ENCODE data around the gene ZNF580.

DNA sequence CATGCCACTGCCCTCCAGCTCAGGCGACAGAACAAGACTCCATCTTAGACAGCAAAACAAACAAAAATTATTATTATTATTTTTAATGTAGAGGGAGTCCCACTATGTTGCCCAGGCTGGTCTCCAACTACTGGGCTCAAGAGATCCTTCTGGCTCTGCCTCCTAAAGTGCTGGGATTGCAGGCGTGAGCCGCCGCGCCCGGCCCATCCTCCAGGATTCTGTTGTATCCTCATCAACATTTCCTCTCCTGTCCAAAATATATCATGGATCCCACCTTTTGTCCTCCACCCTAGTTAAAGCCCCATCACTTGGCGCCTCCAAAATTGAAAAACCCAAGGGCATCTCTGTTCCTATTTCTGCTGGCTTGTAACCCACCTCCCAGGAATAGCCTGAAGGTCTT lies 17.7 kb upstream of the ZNF580 start:
- TF ChIP-seq, protein P1, sequence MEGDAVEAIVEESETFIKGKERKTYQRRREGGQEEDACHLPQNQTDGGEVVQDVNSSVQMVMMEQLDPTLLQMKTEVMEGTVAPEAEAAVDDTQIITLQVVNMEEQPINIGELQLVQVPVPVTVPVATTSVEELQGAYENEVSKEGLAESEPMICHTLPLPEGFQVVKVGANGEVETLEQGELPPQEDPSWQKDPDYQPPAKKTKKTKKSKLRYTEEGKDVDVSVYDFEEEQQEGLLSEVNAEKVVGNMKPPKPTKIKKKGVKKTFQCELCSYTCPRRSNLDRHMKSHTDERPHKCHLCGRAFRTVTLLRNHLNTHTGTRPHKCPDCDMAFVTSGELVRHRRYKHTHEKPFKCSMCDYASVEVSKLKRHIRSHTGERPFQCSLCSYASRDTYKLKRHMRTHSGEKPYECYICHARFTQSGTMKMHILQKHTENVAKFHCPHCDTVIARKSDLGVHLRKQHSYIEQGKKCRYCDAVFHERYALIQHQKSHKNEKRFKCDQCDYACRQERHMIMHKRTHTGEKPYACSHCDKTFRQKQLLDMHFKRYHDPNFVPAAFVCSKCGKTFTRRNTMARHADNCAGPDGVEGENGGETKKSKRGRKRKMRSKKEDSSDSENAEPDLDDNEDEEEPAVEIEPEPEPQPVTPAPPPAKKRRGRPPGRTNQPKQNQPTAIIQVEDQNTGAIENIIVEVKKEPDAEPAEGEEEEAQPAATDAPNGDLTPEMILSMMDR (IDR thresholded peaks at IDR 0.05) = no peak
- TF ChIP-seq EZH2 (IDR thresholded peaks at IDR 0.05) = no peak
- no peak for TF ChIP-seq EZH2phosphoT487 (IDR thresholded peaks at IDR 0.05)

Measured in neural progenitor cell (in vitro differentiated cells).